Measurements from ENCODE around the gene DMTF1.

The DMTF1 gene

DNA sequence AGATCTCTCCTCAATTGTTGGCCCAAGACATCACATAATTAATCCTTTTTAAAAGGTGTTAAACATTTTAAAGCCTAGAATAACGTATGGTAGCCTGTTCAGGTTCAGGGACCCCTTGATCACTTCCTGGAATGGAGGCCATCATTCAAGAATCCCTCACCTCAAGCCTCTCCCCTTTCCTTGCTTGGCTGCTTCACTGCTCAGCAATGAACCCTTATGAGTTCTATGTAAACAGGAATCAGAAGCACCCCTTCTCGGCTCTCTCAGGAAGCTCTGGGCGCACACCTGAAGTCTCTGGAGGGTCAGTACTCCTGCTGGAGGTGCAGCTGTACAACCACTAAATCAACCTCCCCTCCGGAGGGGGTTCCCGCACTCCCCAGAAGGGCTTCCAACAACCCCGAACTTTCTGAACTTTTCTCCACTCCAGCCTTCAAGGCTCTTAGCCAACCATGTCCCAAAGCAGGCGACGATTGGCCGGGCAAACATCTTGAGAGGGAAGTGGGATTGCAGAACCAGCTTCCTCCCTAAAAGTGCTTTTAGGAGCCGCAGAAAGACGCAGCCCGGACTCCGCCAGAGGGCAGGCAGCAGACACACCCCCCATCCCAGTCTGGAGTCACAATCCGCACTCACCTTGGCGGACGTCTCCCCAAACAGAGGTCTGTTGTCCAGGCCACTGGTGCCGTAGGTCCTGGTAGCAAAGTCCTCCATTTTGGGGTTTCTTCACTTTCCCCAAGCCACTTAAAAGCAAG lies 66.7 kb downstream of the DMTF1 start:
- 5% methylated on average over 17 of the region's 17 CpGs for WGBS
- peak; percentile 61 for DNase-seq
- Histone ChIP-seq H4K8ac (ENCODE audit: low read length) (peak overlapping the region; percentile 39), H3K9ac (ENCODE audit: low read length) (peak overlapping the region; percentile 92), H3K9me3 (ENCODE audit: control insufficient read depth, low read length) (no peaks in the 10 kb centered on the region), H3K23ac (ENCODE audit: low read length in 2 of 2) (no peak overlapping the region), H4K91ac (ENCODE audit: low read length) (peak overlapping the region; percentile 78), H2BK15ac (ENCODE audit: low read depth, poor library complexity, severe bottlenecking) (no peak overlapping the region), H3K79me1 (replicated peaks; ENCODE audit: low read length, poor library complexity, severe bottlenecking) (peaks cover 10% of the 10 kb centered on the region), H3K14ac (ENCODE audit: low read length in 2 of 2) (peak overlapping the region in 1 of 2 experiments; percentile 82), H2BK120ac (ENCODE audit: low read depth, low read length) (peak overlapping the region; percentile 38), H3K18ac (ENCODE audit: low read depth in 1 of 2, low read length in 2 of 2) (peak overlapping the region in 1 of 2 experiments; percentile 95), H3K4me2 (ENCODE audit: low read length, poor library complexity, severe bottlenecking) (peak overlapping the region; percentile 85), H3K36me3 (ENCODE audit: control insufficient read depth in 1 of 2, insufficient read depth in 2 of 2, low read depth in 1 of 2, low read length in 2 of 2) (no peaks in the 10 kb centered on the region), H2AK5ac (ENCODE audit: low read length, severe bottlenecking) (no peak overlapping the region), H2AFZ (ENCODE audit: low read depth, low read length) (peak overlapping the region; percentile 90), H2BK5ac (ENCODE audit: low read depth, low read length, poor library complexity, severe bottlenecking) (no peak overlapping the region), H3K4me3 (ENCODE audit: insufficient read depth in 1 of 2, low read depth in 1 of 2, low read length in 2 of 2) (peak overlapping the region; percentile 70 to 95), H3K4me1 (ENCODE audit: control insufficient read depth, insufficient read depth, low read depth, low read length) (peaks cover 15% of the 10 kb centered on the region), H3K4ac (ENCODE audit: low read depth in 1 of 2, low read length in 2 of 2) (peak overlapping the region; percentile 0 to 71), H2BK12ac (ENCODE audit: low read length in 2 of 2) (peak overlapping the region in 1 of 2 experiments; percentile 19), H3K27ac (ENCODE audit: low read length, poor library complexity, severe bottlenecking) (peak overlapping the region; percentile 53), H3K27me3 (ENCODE audit: control insufficient read depth in 1 of 2, insufficient read depth in 1 of 2, low read length in 2 of 2) (peaks cover 4 to 10% of the 10 kb centered on the region in 2 experiments)

GRCh38 chr7:87219545-87220025 lies 67.3 kb downstream of the DMTF1 start, which contains the start of gene TMEM243:
Gene TMEM243, minus strand, starts transcription at chr7:87219732. Its CDS starts 229 bp downstream, at chr7:87219503.
- Histone ChIP-seq H2AK5ac (ENCODE audit: low read length, severe bottlenecking) (no peak within 1 kb of the TSS), H4K91ac (ENCODE audit: low read length) (peak within 1 kb of the TSS; percentile 78), H2BK12ac (ENCODE audit: low read length in 2 of 2) (peak within 1 kb of the TSS in 1 of 2 experiments; percentile 33), H3K27ac (ENCODE audit: low read length, poor library complexity, severe bottlenecking) (peak within 1 kb of the TSS; percentile 65), H3K18ac (ENCODE audit: low read depth in 1 of 2, low read length in 2 of 2) (peak within 1 kb of the TSS; percentile 70 to 95), H3K23ac (ENCODE audit: low read length in 2 of 2) (no peak within 1 kb of the TSS), H2BK5ac (ENCODE audit: low read depth, low read length, poor library complexity, severe bottlenecking) (no peak within 1 kb of the TSS), H2BK15ac (ENCODE audit: low read depth, poor library complexity, severe bottlenecking) (peak within 1 kb of the TSS; percentile 85), H2AFZ (ENCODE audit: low read depth, low read length) (peak within 1 kb of the TSS; percentile 90), H3K4ac (ENCODE audit: low read depth in 1 of 2, low read length in 2 of 2) (peak within 1 kb of the TSS; percentile 0 to 83), H3K9ac (ENCODE audit: low read length) (peak within 1 kb of the TSS; percentile 92), H3K79me1 (replicated peaks; ENCODE audit: low read length, poor library complexity, severe bottlenecking) (peaks cover 10% of the 10 kb centered on the region), H3K4me2 (ENCODE audit: low read length, poor library complexity, severe bottlenecking) (peak within 1 kb of the TSS; percentile 85), H3K4me3 (ENCODE audit: insufficient read depth in 1 of 2, low read depth in 1 of 2, low read length in 2 of 2) (peak within 1 kb of the TSS; percentile 70 to 95), H3K14ac (ENCODE audit: low read length in 2 of 2) (peak within 1 kb of the TSS in 1 of 2 experiments; percentile 82), H3K36me3 (ENCODE audit: control insufficient read depth in 1 of 2, insufficient read depth in 2 of 2, low read depth in 1 of 2, low read length in 2 of 2) (no peaks in the 10 kb centered on the region), H3K9me3 (ENCODE audit: control insufficient read depth, low read length) (no peaks in the 10 kb centered on the region), H3K4me1 (ENCODE audit: control insufficient read depth, insufficient read depth, low read depth, low read length) (peaks cover 15% of the 10 kb centered on the region), H4K8ac (ENCODE audit: low read length) (peak within 1 kb of the TSS; percentile 59), H2BK120ac (ENCODE audit: low read depth, low read length) (peak within 1 kb of the TSS; percentile 38), H3K27me3 (ENCODE audit: control insufficient read depth in 1 of 2, insufficient read depth in 1 of 2, low read length in 2 of 2) (peaks cover 4 to 10% of the 10 kb centered on the region in 2 experiments)
- DNase-seq = peak; percentile 84
- under 1% methylated on average over 41 of the region's 41 CpGs for WGBS

GRCh38 chr7:87220026-87220733 lies 67.9 kb downstream of the DMTF1 start:
- peak overlapping the region; percentile 92 for H3K9ac ChIP-seq (ENCODE audit: low read length)
- H3K9me3 ChIP-seq (ENCODE audit: control insufficient read depth, low read length) = no peaks in the 10 kb centered on the region
- H3K27ac ChIP-seq (ENCODE audit: low read length, poor library complexity, severe bottlenecking) = peak overlapping the region; percentile 65
- H3K27me3 ChIP-seq (ENCODE audit: control insufficient read depth in 1 of 2, insufficient read depth in 1 of 2, low read length in 2 of 2) = peaks cover 4 to 10% of the 10 kb centered on the region in 2 experiments
- peak overlapping the region; percentile 70 to 95 for H3K18ac ChIP-seq (ENCODE audit: low read depth in 1 of 2, low read length in 2 of 2)
- H3K4me3 ChIP-seq (ENCODE audit: insufficient read depth in 1 of 2, low read depth in 1 of 2, low read length in 2 of 2) = peak overlapping the region; percentile 70 to 95
- no peak overlapping the region for H2BK5ac ChIP-seq (ENCODE audit: low read depth, low read length, poor library complexity, severe bottlenecking)
- no peak overlapping the region for H3K23ac ChIP-seq (ENCODE audit: low read length in 2 of 2)
- peak overlapping the region in 1 of 2 experiments; percentile 33 for H2BK12ac ChIP-seq (ENCODE audit: low read length in 2 of 2)
- H2BK120ac ChIP-seq (ENCODE audit: low read depth, low read length) = no peak overlapping the region
- no peak overlapping the region for H4K91ac ChIP-seq (ENCODE audit: low read length)
- peak overlapping the region; percentile 59 for H4K8ac ChIP-seq (ENCODE audit: low read length)
- peak overlapping the region in 1 of 2 experiments; percentile 78 for H3K14ac ChIP-seq (ENCODE audit: low read length in 2 of 2)
- peak; percentile 86 for DNase-seq
- H3K4me2 ChIP-seq (ENCODE audit: low read length, poor library complexity, severe bottlenecking) = peak overlapping the region; percentile 85
- peaks cover 15% of the 10 kb centered on the region for H3K4me1 ChIP-seq (ENCODE audit: control insufficient read depth, insufficient read depth, low read depth, low read length)
- no peaks in the 10 kb centered on the region for H3K36me3 ChIP-seq (ENCODE audit: control insufficient read depth in 1 of 2, insufficient read depth in 2 of 2, low read depth in 1 of 2, low read length in 2 of 2)
- peak overlapping the region in 1 of 2 experiments; percentile 83 for H3K4ac ChIP-seq (ENCODE audit: low read depth in 1 of 2, low read length in 2 of 2)
- H3K79me1 ChIP-seq (replicated peaks; ENCODE audit: low read length, poor library complexity, severe bottlenecking) = peaks cover 6% of the 10 kb centered on the region
- peak overlapping the region; percentile 90 for H2AFZ ChIP-seq (ENCODE audit: low read depth, low read length)
- peak overlapping the region; percentile 85 for H2BK15ac ChIP-seq (ENCODE audit: low read depth, poor library complexity, severe bottlenecking)
- WGBS = under 1% methylated on average over 74 of the region's 75 CpGs
- no peak overlapping the region for H2AK5ac ChIP-seq (ENCODE audit: low read length, severe bottlenecking)

Data from mesenchymal stem cell (in vitro differentiated cells and primary cell).